Gastrocnemius medialis (tissue), 4 donors: ENCODE measurements around the gene OVAAL.

Experiments
- POLR2A ChIP-seq, 2 donors: fragments of 450-650 bp; IDR thresholded peaks; one replicate each; pipeline ENCODE4 v1.6.1; 2017; ENCODE audit warnings: antibody characterized with exemption in 2 of 2, mild to moderate bottlenecking in 2 of 2, moderate library complexity in 2 of 2
- TF ChIP-seq, protein P1 (sequence below), 5 experiments: fragments of 450-650 bp in 3 of 5; fragments of 200-600 bp in 2 of 5; sonication (generic) in 2 of 5; IDR thresholded peaks in 4 of 5; conservative IDR thresholded peaks in 1 of 5; 1 replicate in 4 of 5; 2 replicates in 1 of 5; pipeline ENCODE4 v1.5.1; 2016 to 2019; ENCODE audit warnings: antibody characterized with exemption in 5 of 5, mild to moderate bottlenecking in 3 of 5, moderate library complexity in 3 of 5

DNA sequence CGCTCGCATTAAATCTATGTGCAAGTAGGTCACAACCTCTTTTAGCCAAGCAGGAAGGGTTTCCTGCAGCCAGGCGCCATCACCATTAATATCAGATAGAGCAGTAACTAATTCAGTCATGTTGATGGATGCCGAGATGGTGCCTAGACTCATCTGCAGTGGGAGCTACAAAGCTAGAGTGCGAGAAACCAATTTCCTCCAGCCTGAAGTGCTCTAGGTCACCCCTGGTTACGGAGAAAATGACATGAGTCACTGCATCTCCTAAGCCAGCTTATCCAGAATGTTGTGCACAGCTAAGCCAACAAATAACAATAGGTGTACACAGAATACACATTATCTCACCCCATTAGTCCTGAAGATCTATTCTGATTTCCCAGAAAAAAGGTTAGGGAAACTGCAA lies 36.0 kb downstream of the OVAAL start:
- TF ChIP-seq, protein P1, sequence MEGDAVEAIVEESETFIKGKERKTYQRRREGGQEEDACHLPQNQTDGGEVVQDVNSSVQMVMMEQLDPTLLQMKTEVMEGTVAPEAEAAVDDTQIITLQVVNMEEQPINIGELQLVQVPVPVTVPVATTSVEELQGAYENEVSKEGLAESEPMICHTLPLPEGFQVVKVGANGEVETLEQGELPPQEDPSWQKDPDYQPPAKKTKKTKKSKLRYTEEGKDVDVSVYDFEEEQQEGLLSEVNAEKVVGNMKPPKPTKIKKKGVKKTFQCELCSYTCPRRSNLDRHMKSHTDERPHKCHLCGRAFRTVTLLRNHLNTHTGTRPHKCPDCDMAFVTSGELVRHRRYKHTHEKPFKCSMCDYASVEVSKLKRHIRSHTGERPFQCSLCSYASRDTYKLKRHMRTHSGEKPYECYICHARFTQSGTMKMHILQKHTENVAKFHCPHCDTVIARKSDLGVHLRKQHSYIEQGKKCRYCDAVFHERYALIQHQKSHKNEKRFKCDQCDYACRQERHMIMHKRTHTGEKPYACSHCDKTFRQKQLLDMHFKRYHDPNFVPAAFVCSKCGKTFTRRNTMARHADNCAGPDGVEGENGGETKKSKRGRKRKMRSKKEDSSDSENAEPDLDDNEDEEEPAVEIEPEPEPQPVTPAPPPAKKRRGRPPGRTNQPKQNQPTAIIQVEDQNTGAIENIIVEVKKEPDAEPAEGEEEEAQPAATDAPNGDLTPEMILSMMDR (IDR thresholded peaks at IDR 0.05 in 4 of 5, conservative IDR thresholded peaks at IDR 0.05 in 1 of 5), result no peak
- no peak for TF ChIP-seq POLR2A (IDR thresholded peaks at IDR 0.05)
